HEK293 (cell line): ENCODE data around the gene RAD51C.
A peak's percentile ranks its signal among the peaks of the same experiment; 100 is the strongest.

Experiments
- HOXD13 ChIP-seq: sonication (generic); formaldehyde crosslinking; IDR thresholded peaks from 2 replicates; pipeline ENCODE4 v1.8.0; 2022; ENCODE audit warnings: missing genetic modification reagents, borderline replicate concordance
- RBAK ChIP-seq: fragments of 450-650 bp; formaldehyde crosslinking; IDR thresholded peaks from 2 replicates; pipeline ENCODE4 v1.5.1; 2016; ENCODE audit warnings: missing biosample characterization, missing genetic modification characterization
- TRIM28 ChIP-seq: IDR thresholded peaks from 2 replicates; pipeline ENCODE4 v1.6.1; 2011; ENCODE audit warnings: low read length, control low read depth, borderline replicate concordance
- YY2 ChIP-seq: fragments of 450-650 bp; formaldehyde crosslinking; IDR thresholded peaks from 2 replicates; pipeline ENCODE4 v1.5.1; 2016; ENCODE audit warnings: missing biosample characterization, missing genetic modification characterization
- ZBTB17 ChIP-seq: fragments of 450-650 bp; formaldehyde crosslinking; IDR thresholded peaks from 2 replicates; pipeline ENCODE4 v1.5.1; 2016; ENCODE audit warnings: missing biosample characterization, missing genetic modification characterization
- ZBTB20 ChIP-seq: fragments of 450-650 bp; formaldehyde crosslinking; IDR thresholded peaks from 2 replicates; pipeline ENCODE4 v1.5.1; 2016; ENCODE audit warnings: missing biosample characterization, missing genetic modification characterization
- ZBTB8A ChIP-seq: fragments of 450-650 bp; formaldehyde crosslinking; IDR thresholded peaks from 2 replicates; pipeline ENCODE4 v1.5.1; 2016; ENCODE audit warnings: missing biosample characterization, missing genetic modification characterization
- ZNF114 ChIP-seq: fragments of 450-650 bp; formaldehyde crosslinking; IDR thresholded peaks from 2 replicates; pipeline ENCODE4 v1.5.0; 2017; ENCODE audit warnings: missing biosample characterization, missing genetic modification characterization
- ZNF132 ChIP-seq: fragments of 450-650 bp; formaldehyde crosslinking; IDR thresholded peaks from 2 replicates; pipeline ENCODE4 v1.5.1; 2017; ENCODE audit warnings: missing biosample characterization, missing genetic modification characterization, borderline replicate concordance
- ZNF157 ChIP-seq: fragments of 450-650 bp; formaldehyde crosslinking; IDR thresholded peaks from 2 replicates; pipeline ENCODE4 v1.5.1; 2016; ENCODE audit warnings: missing biosample characterization, missing genetic modification characterization
- ZNF174 ChIP-seq: fragments of 450-650 bp; formaldehyde crosslinking; IDR thresholded peaks from 2 replicates; pipeline ENCODE4 v1.5.0; 2017; ENCODE audit warnings: missing biosample characterization, mild to moderate bottlenecking, missing genetic modification characterization
- ZNF19 ChIP-seq: fragments of 450-650 bp; formaldehyde crosslinking; IDR thresholded peaks from 2 replicates; pipeline ENCODE4; 2016; ENCODE audit warnings: missing biosample characterization, missing genetic modification characterization, low read depth
- ZNF2 ChIP-seq: fragments of 450-650 bp; formaldehyde crosslinking; IDR thresholded peaks from 2 replicates; pipeline ENCODE4 v1.5.1; 2016; ENCODE audit warnings: missing biosample characterization, missing genetic modification characterization
- ZNF239 ChIP-seq: fragments of 450-650 bp; formaldehyde crosslinking; IDR thresholded peaks from 2 replicates; pipeline ENCODE4 v1.5.1; 2016; ENCODE audit warnings: missing biosample characterization, missing genetic modification characterization
- ZNF37A ChIP-seq: fragments of 450-650 bp; IDR thresholded peaks from 2 replicates; pipeline ENCODE4 v1.5.1; 2018; ENCODE audit warnings: missing biosample characterization, missing genetic modification characterization
- ZNF416 ChIP-seq: fragments of 450-650 bp; formaldehyde crosslinking; IDR thresholded peaks from 2 replicates; pipeline ENCODE4 v1.5.1; 2016; ENCODE audit warnings: missing biosample characterization, missing genetic modification characterization
- ZNF426 ChIP-seq: fragments of 450-650 bp; formaldehyde crosslinking; IDR thresholded peaks from 2 replicates; pipeline ENCODE4 v1.5.1; 2017; ENCODE audit warnings: missing biosample characterization, missing genetic modification characterization, mild to moderate bottlenecking, inconsistent platforms, moderate library complexity
- ZNF433 ChIP-seq: fragments of 450-650 bp; formaldehyde crosslinking; IDR thresholded peaks from 2 replicates; pipeline ENCODE4 v1.5.1; 2016; ENCODE audit warnings: missing biosample characterization, missing genetic modification characterization, low read depth
- ZNF529 ChIP-seq: fragments of 450-650 bp; formaldehyde crosslinking; IDR thresholded peaks from 2 replicates; pipeline ENCODE4 v1.5.1; 2017; ENCODE audit warnings: missing genetic modification characterization, missing biosample characterization; ENCODE audit not compliant: insufficient replicate concordance
- ZNF544 ChIP-seq: fragments of 450-650 bp; formaldehyde crosslinking; IDR thresholded peaks from 2 replicates; pipeline ENCODE4 v1.5.0; 2017; ENCODE audit warnings: missing biosample characterization, missing genetic modification characterization
- ZNF585B ChIP-seq: fragments of 450-650 bp; formaldehyde crosslinking; IDR thresholded peaks from 2 replicates; pipeline ENCODE4 v1.5.1; 2016; ENCODE audit warnings: missing biosample characterization, missing genetic modification characterization
- ZNF621 ChIP-seq: fragments of 450-650 bp; formaldehyde crosslinking; IDR thresholded peaks from 2 replicates; pipeline ENCODE4 v1.5.1; 2017; ENCODE audit warnings: missing biosample characterization, missing genetic modification characterization
- ZNF623 ChIP-seq: fragments of 450-650 bp; formaldehyde crosslinking; IDR thresholded peaks from 2 replicates; pipeline ENCODE4 v1.5.1; 2016; ENCODE audit warnings: missing biosample characterization, missing genetic modification characterization
- ZNF830 ChIP-seq: fragments of 450-650 bp; IDR thresholded peaks from 2 replicates; pipeline ENCODE4 v1.5.0; 2018; ENCODE audit warnings: missing biosample characterization, missing genetic modification characterization, low read depth, mild to moderate bottlenecking, moderate library complexity
- TF ChIP-seq, protein P1 (sequence below): fragments of 450-650 bp; formaldehyde crosslinking; IDR thresholded peaks from 2 replicates; pipeline ENCODE4 v1.5.1; 2016; ENCODE audit warnings: missing biosample characterization, missing genetic modification characterization
- TF ChIP-seq, protein P2 (sequence below): fragments of 450-650 bp; formaldehyde crosslinking; IDR thresholded peaks from 2 replicates; pipeline ENCODE4 v1.5.1; 2017; ENCODE audit warnings: missing biosample characterization, missing genetic modification characterization
- TF ChIP-seq, protein P3 (sequence below): fragments of 450-650 bp; formaldehyde crosslinking; IDR thresholded peaks from 2 replicates; pipeline ENCODE4 v1.5.1; 2017; ENCODE audit warnings: missing biosample characterization, missing genetic modification characterization
- TF ChIP-seq, protein P4 (sequence below): fragments of 450-650 bp; formaldehyde crosslinking; conservative IDR thresholded peaks from 2 replicates; pipeline ENCODE4 v1.5.1; 2016; ENCODE audit warnings: low read depth, missing biosample characterization, missing genetic modification characterization
- TF ChIP-seq, protein P5 (sequence below): fragments of 450-650 bp; formaldehyde crosslinking; IDR thresholded peaks from 2 replicates; pipeline ENCODE4; 2016; ENCODE audit warnings: missing biosample characterization, missing genetic modification characterization

Gene RAD51C

DNA sequence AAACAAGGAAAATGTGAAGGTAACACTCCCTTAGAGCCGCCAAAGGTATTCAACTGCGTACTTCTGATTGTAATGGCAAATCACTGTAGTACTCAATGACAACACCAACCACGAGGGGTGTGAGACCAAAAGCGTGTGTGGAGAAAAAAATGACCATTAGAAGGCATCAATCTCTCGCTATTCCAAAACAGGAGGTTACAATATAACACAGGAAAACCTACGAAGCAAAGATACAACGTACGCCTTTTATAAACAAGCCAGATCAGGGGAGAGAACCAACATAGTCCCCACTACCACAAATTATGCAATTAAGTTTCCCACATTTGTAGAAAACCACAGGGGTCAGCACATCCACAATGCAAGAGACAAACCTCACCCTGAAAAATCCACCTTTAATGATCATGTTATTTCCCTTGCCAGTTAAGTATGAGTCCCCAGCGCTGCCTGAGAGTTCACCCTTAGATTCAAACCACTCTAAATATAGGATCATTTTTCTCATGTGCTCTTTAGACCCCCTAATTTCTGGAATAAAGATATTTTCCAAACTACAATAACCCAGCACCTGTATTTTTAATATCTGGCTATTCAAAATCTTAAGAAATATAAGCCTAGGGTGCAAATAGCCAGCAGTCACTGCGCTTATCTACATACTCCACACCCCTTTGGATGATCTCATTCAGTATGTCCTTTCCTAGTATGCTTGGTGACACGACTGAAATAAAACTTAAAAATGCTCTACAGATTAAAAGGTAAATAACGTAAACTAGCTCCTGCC lies 13.0 kb upstream of the RAD51C start (continued):
- TF ChIP-seq ZNF416 (tag by site-specific recombination) (no peak), YY2 (tag by site-specific recombination) (no peak; the same call in none of the 2 replicates), ZNF239 (tag by site-specific recombination) (no peak; the same call in 1 of the 2 replicates), ZNF830 (tag by site-specific recombination) (no peak), ZNF529 (no peak), ZNF623 (peak; percentile 10; the same call in 1 of the 2 replicates), ZBTB8A (peak; percentile 75), ZNF174 (tag by site-specific recombination) (no peak; the same call in 1 of the 2 replicates), TRIM28 (peak; percentile 94), ZNF114 (tag by site-specific recombination) (no peak), ZNF19 (tag by site-specific recombination) (no peak), ZNF544 (tag by site-specific recombination) (no peak), ZBTB17 (tag by site-specific recombination) (peak; percentile 85; the same call in 1 of the 2 replicates), ZNF157 (tag by site-specific recombination) (no peak), ZBTB20 (tag by site-specific recombination) (peak; percentile 43; the same call in 1 of the 2 replicates), ZNF426 (tag by site-specific recombination) (no peak), HOXD13 (no peak), ZNF37A (tag by site-specific recombination) (no peak), ZNF585B (0 out of 2 replicates have a peak, but pooled peaks have one; percentile 20), ZNF433 (tag by site-specific recombination) (peak; percentile 4; the same call in 1 of the 2 replicates), ZNF132 (tag by site-specific recombination) (no peak), ZNF2 (tag by site-specific recombination) (peak; percentile 96), ZNF621 (tag by site-specific recombination) (no peak), RBAK (tag by site-specific recombination) (no peak)
- TF ChIP-seq, protein P1, sequence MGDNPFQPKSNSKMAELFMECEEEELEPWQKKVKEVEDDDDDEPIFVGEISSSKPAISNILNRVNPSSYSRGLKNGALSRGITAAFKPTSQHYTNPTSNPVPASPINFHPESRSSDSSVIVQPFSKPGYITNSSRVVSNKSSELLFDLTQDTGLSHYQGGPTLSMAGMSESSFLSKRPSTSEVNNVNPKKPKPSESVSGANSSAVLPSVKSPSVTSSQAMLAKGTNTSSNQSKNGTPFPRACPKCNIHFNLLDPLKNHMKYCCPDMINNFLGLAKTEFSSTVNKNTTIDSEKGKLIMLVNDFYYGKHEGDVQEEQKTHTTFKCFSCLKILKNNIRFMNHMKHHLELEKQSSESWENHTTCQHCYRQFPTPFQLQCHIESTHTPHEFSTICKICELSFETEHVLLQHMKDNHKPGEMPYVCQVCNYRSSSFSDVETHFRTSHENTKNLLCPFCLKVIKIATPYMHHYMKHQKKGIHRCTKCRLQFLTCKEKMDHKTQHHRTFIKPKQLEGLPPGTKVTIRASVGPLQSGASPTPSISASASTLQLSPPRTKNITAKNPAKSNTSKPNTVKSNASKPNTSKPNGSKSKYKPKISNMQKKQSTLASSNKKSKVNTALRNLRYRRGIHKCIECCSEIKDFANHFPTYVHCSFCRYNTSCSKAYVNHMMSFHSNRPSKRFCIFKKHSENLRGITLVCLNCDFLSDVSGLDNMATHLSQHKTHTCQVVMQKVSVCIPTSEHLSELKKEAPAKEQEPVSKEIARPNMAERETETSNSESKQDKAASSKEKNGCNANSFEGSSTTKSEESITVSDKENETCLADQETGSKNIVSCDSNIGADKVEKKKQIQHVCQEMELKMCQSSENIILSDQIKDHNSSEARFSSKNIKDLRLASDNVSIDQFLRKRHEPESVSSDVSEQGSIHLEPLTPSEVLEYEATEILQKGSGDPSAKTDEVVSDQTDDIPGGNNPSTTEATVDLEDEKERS (tag by site-specific recombination), result no peak
- TF ChIP-seq, protein P2, sequence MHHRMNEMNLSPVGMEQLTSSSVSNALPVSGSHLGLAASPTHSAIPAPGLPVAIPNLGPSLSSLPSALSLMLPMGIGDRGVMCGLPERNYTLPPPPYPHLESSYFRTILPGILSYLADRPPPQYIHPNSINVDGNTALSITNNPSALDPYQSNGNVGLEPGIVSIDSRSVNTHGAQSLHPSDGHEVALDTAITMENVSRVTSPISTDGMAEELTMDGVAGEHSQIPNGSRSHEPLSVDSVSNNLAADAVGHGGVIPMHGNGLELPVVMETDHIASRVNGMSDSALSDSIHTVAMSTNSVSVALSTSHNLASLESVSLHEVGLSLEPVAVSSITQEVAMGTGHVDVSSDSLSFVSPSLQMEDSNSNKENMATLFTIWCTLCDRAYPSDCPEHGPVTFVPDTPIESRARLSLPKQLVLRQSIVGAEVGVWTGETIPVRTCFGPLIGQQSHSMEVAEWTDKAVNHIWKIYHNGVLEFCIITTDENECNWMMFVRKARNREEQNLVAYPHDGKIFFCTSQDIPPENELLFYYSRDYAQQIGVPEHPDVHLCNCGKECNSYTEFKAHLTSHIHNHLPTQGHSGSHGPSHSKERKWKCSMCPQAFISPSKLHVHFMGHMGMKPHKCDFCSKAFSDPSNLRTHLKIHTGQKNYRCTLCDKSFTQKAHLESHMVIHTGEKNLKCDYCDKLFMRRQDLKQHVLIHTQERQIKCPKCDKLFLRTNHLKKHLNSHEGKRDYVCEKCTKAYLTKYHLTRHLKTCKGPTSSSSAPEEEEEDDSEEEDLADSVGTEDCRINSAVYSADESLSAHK (tag by site-specific recombination), result peak; percentile 73
- TF ChIP-seq, protein P3, sequence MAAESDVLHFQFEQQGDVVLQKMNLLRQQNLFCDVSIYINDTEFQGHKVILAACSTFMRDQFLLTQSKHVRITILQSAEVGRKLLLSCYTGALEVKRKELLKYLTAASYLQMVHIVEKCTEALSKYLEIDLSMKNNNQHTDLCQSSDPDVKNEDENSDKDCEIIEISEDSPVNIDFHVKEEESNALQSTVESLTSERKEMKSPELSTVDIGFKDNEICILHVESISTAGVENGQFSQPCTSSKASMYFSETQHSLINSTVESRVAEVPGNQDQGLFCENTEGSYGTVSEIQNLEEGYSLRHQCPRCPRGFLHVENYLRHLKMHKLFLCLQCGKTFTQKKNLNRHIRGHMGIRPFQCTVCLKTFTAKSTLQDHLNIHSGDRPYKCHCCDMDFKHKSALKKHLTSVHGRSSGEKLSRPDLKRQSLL (tag by site-specific recombination), result no peak
- TF ChIP-seq, protein P4, sequence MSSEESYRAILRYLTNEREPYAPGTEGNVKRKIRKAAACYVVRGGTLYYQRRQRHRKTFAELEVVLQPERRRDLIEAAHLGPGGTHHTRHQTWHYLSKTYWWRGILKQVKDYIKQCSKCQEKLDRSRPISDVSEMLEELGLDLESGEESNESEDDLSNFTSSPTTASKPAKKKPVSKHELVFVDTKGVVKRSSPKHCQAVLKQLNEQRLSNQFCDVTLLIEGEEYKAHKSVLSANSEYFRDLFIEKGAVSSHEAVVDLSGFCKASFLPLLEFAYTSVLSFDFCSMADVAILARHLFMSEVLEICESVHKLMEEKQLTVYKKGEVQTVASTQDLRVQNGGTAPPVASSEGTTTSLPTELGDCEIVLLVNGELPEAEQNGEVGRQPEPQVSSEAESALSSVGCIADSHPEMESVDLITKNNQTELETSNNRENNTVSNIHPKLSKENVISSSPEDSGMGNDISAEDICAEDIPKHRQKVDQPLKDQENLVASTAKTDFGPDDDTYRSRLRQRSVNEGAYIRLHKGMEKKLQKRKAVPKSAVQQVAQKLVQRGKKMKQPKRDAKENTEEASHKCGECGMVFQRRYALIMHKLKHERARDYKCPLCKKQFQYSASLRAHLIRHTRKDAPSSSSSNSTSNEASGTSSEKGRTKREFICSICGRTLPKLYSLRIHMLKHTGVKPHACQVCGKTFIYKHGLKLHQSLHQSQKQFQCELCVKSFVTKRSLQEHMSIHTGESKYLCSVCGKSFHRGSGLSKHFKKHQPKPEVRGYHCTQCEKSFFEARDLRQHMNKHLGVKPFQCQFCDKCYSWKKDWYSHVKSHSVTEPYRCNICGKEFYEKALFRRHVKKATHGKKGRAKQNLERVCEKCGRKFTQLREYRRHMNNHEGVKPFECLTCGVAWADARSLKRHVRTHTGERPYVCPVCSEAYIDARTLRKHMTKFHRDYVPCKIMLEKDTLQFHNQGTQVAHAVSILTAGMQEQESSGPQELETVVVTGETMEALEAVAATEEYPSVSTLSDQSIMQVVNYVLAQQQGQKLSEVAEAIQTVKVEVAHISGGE, result peak; percentile 34
- TF ChIP-seq, protein P5, sequence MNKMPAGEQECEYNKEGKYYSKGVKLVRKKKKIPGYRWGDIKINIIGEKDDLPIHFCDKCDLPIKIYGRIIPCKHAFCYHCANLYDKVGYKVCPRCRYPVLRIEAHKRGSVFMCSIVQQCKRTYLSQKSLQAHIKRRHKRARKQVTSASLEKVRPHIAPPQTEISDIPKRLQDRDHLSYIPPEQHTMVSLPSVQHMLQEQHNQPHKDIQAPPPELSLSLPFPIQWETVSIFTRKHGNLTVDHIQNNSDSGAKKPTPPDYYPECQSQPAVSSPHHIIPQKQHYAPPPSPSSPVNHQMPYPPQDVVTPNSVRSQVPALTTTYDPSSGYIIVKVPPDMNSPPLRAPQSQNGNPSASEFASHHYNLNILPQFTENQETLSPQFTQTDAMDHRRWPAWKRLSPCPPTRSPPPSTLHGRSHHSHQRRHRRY, result no peak; the same call in 1 of the 2 replicates
